SK-N-SH (cell line): ENCODE data around the gene ETNK2. TPM values are rescaled to one million over a fixed set of nuclear protein-coding genes. Genes with fewer than 3 reads are reported as not detected.

Source experiments
- CTCF ChIA-PET: fragments of 300-600, 350-600 bp; formaldehyde crosslinking; extraction: SDS; loops from one replicate; lab custom pipeline; 2021; lab: Yijun Ruan, JAX
- POLR2A ChIA-PET: fragments of 350-600 bp; sonication (Branson Sonifier 250); formaldehyde crosslinking; extraction: SDS; loops from one replicate; lab custom pipeline; 2020; ENCODE audit warnings: antibody characterized with exemption, inconsistent platforms; lab: Yijun Ruan, JAX
- DNase-seq: peaks from one replicate; pipeline ENCODE4 v3.0.0; 2012
- H2AFZ ChIP-seq: fragments of 200-600 bp; sonication (generic); 2 replicates; pipeline ENCODE4 v1.8.1; 2016; ENCODE audit warnings: antibody characterized with exemption, mild to moderate bottlenecking, low read depth
- H3F3A ChIP-seq: fragments of 200-600 bp; sonication (generic); replicated peaks from 2 replicates; pipeline ENCODE3; 2016; ENCODE audit warnings: antibody characterized with exemption, mild to moderate bottlenecking; ENCODE audit not compliant: insufficient read depth
- H3K27ac ChIP-seq, 2 experiments: fragments of 200-500 bp in 1 of 2; fragments of 200-600 bp in 1 of 2; sonication (Bioruptor generic) in 1 of 2; sonication (generic), shearing (Covaris generic) in 1 of 2; 2 replicates each; pipeline versions ENCODE4 v1.5.1 to v1.6.1; 2014 to 2016; ENCODE audit warnings: low read depth in 2 of 2, inconsistent platforms in 1 of 2, low read length in 1 of 2, mild to moderate bottlenecking in 1 of 2, mixed read lengths in 1 of 2
- H3K27me3 ChIP-seq: fragments of 200-600 bp; sonication (generic), shearing (Covaris generic); 2 replicates; pipeline ENCODE4 v1.6.1; 2016; ENCODE audit warnings: mixed run types; ENCODE audit not compliant: insufficient read depth
- H3K36me3 ChIP-seq, 2 experiments: fragments of 200-500 bp in 1 of 2; fragments of 200-600 bp in 1 of 2; sonication (Bioruptor generic) in 1 of 2; sonication (generic) in 1 of 2; replicated peaks in 1 of 2; 2 replicates each; pipeline versions ENCODE3 to v1.5.1; 2014 to 2016; ENCODE audit warnings: low read length in 1 of 2, mild to moderate bottlenecking in 1 of 2; ENCODE audit not compliant: insufficient read depth in 2 of 2, control insufficient read depth in 1 of 2
- H3K4me1 ChIP-seq, 2 experiments: fragments of 200-500 bp in 1 of 2; fragments of 200-600 bp in 1 of 2; sonication (Bioruptor generic) in 1 of 2; sonication (generic), shearing (Covaris generic) in 1 of 2; 2 replicates each; pipeline versions ENCODE4 v1.5.1 to v1.6.1; 2014 to 2016; ENCODE audit warnings: low read depth in 1 of 2, low read length in 1 of 2, mixed run types in 1 of 2; ENCODE audit not compliant: insufficient read depth in 2 of 2, control insufficient read depth in 1 of 2
- H3K4me2 ChIP-seq: fragments of 200-600 bp; sonication (generic), shearing (Covaris generic); 2 replicates; pipeline ENCODE4 v1.6.1; 2017; ENCODE audit warnings: mixed run types
- H3K4me3 ChIP-seq, 2 experiments: fragments of 200-500 bp in 1 of 2; fragments of 200-600 bp in 1 of 2; sonication (Bioruptor generic) in 1 of 2; sonication (generic), shearing (Covaris generic) in 1 of 2; 2 replicates each; pipeline versions ENCODE4 v1.5.1 to v1.8.1; 2014 to 2016; ENCODE audit warnings: low read depth in 2 of 2, inconsistent platforms in 1 of 2, low read length in 1 of 2, mild to moderate bottlenecking in 1 of 2, mixed read lengths in 1 of 2, moderate library complexity in 1 of 2
- H3K79me2 ChIP-seq: fragments of 200-600 bp; sonication (generic); 2 replicates; pipeline ENCODE4 v1.8.1; 2017; ENCODE audit warnings: mild to moderate bottlenecking; ENCODE audit not compliant: insufficient read depth
- H3K9ac ChIP-seq: fragments of 200-600 bp; sonication (generic); 2 replicates; pipeline ENCODE4 v1.6.1; 2017; ENCODE audit warnings: mixed run types
- H3K9me2 ChIP-seq: fragments of 200-600 bp; sonication (generic); 2 replicates; pipeline ENCODE4 v1.6.1; 2017; ENCODE audit warnings: mixed run types
- H3K9me3 ChIP-seq: fragments of 200-600 bp; sonication (generic); 2 replicates; pipeline ENCODE4 v1.6.1; 2017; ENCODE audit warnings: mixed run types, mild to moderate bottlenecking, moderate library complexity
- H4K20me1 ChIP-seq: fragments of 200-600 bp; sonication (generic); 2 replicates; pipeline ENCODE4 v1.6.1; 2017; ENCODE audit warnings: mild to moderate bottlenecking, mixed run types; ENCODE audit not compliant: insufficient read depth
- CTCF ChIP-seq: fragments of 200-600 bp; sonication (generic); IDR thresholded peaks from 2 replicates; pipeline ENCODE4 v1.6.1; 2017; ENCODE audit warnings: antibody characterized with exemption, mild to moderate bottlenecking, moderate library complexity
- EP300 ChIP-seq, 2 experiments: IDR thresholded peaks; 2 replicates each; pipeline versions ENCODE4 v1.4.0 to v1.6.1; 2012; ENCODE audit warnings: borderline replicate concordance in 1 of 2, low read depth in 1 of 2, low read length in 1 of 2
- EZH2phosphoT487 ChIP-seq: fragments of 200-600 bp; sonication (generic); IDR thresholded peaks from 2 replicates; pipeline ENCODE4 v1.6.1; 2017; ENCODE audit warnings: low read depth, mixed run types, mild to moderate bottlenecking, antibody characterized with exemption, moderate library complexity, borderline replicate concordance
- FOXM1 ChIP-seq: IDR thresholded peaks from 2 replicates; pipeline ENCODE4 v1.4.0; 2012; ENCODE audit warnings: low read depth, mild to moderate bottlenecking
- GABPA ChIP-seq: IDR thresholded peaks from 2 replicates; pipeline ENCODE4 v1.4.0; 2012; ENCODE audit warnings: low read depth, mild to moderate bottlenecking
- IRF3 ChIP-seq: fragments of 150-350 bp; IDR thresholded peaks from 2 replicates; pipeline ENCODE4 v1.6.1; 2016; ENCODE audit warnings: mild to moderate bottlenecking, low read depth, low read length
- MEF2A ChIP-seq: IDR thresholded peaks from 2 replicates; pipeline ENCODE4 v1.4.0; 2012; ENCODE audit warnings: low read depth, borderline replicate concordance
- MXI1 ChIP-seq: IDR thresholded peaks from 2 replicates; pipeline ENCODE4 v1.6.1; 2012; ENCODE audit warnings: mild to moderate bottlenecking, low read depth, low read length, improper control_type of control experiment
- NFIC ChIP-seq: IDR thresholded peaks from 2 replicates; pipeline ENCODE4 v1.4.0; 2012; ENCODE audit warnings: borderline replicate concordance
- RAD21 ChIP-seq: IDR thresholded peaks from 2 replicates; pipeline ENCODE4 v1.6.1; 2012; ENCODE audit warnings: mild to moderate bottlenecking, low read length
- RFX5 ChIP-seq: IDR thresholded peaks from 2 replicates; pipeline ENCODE4 v1.6.1; 2012; ENCODE audit warnings: mild to moderate bottlenecking, improper control_type of control experiment, low read length
- RXRA ChIP-seq: IDR thresholded peaks from 2 replicates; pipeline ENCODE4 v1.4.0; 2012; ENCODE audit warnings: low read depth, mild to moderate bottlenecking, borderline replicate concordance
- SIN3A ChIP-seq: IDR thresholded peaks from 2 replicates; pipeline ENCODE4 v1.6.1; 2012; ENCODE audit warnings: low read depth, mild to moderate bottlenecking, low read length, moderate library complexity, borderline replicate concordance
- SMC3 ChIP-seq: IDR thresholded peaks from 2 replicates; pipeline ENCODE4 v1.6.1; 2012; ENCODE audit warnings: low read depth, low read length, improper control_type of control experiment
- TAF1 ChIP-seq: IDR thresholded peaks from 2 replicates; pipeline ENCODE4 v1.6.1; 2012; ENCODE audit warnings: low read depth, mild to moderate bottlenecking, low read length, moderate library complexity, borderline replicate concordance
- TEAD4 ChIP-seq: IDR thresholded peaks from 2 replicates; pipeline ENCODE4 v1.4.0; 2012; ENCODE audit warnings: mild to moderate bottlenecking, borderline replicate concordance; ENCODE audit not compliant: insufficient read depth
- YY1 ChIP-seq: IDR thresholded peaks from 2 replicates; pipeline ENCODE4 v1.4.0; 2012; ENCODE audit warnings: low read depth, mild to moderate bottlenecking
- WGBS: methylation state at CpG from one replicate; pipeline ENCODE4 v1.1.6; 2017; ENCODE audit warnings: low lambda C conversion rate; 5-methylcytosine and 5-hydroxymethylcytosine counted together
- polyA plus RNA-seq, 3 experiments: library from polyadenylated mRNA; depleted of rRNA; stranded (reverse); fragments of >200 nt; gene quantifications; 2 replicates each; pipeline ENCODE4 v1.2.3, GENCODE V29; 2012
- TF ChIP-seq, protein P1 (sequence below): fragments of 150-350 bp; IDR thresholded peaks from 2 replicates; pipeline ENCODE4 v1.6.1; 2017; ENCODE audit warnings: antibody characterized with exemption, low read length, low read depth, borderline replicate concordance
- TF ChIP-seq, protein P2 (sequence below): IDR thresholded peaks from 2 replicates; pipeline ENCODE4 v1.4.0; 2012; ENCODE audit warnings: low read depth, borderline replicate concordance

The ETNK2 gene
- polyA plus RNA-seq, 1 of the 3 experiments (the other 2 are of a cell fraction): 16.1 TPM

DNA sequence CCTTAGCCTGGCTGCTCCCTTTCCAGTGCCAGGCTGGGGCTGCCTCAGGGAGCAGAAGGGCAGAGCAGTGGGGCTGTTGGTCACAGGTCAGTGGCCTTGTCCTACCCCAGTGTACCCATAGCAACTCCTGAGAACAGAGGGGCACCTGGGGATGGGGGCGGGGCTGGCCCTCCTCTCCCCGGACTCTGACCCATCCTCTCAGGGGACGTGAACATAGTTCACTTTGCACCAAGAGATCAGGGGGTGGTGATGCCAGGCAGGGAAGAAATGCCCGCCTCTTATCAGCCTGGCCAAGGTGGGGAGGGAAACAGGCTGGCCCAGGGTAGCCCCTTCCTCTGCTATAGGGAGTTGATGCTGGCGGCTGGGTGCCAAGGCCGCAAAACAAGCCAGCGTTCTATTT is 4.9 kb downstream of the ETNK2 start:
- Histone ChIP-seq H3K9me2 (no peaks in the 10 kb centered on the region), H3K79me2 (no peaks in the 10 kb centered on the region), H2AFZ (no peak overlapping the region), H3K4me3 (no peak overlapping the region), H4K20me1 (no peaks in the 10 kb centered on the region), H3K27ac (no peak overlapping the region), H3K9me3 (no peaks in the 10 kb centered on the region), H3K9ac (no peak overlapping the region), H3F3A (no peaks in the 10 kb centered on the region), H3K4me2 (no peak overlapping the region), H3K4me1 (peaks cover 0 to 11% of the 10 kb centered on the region in 2 experiments; a peak in 1 of 4 replicates), H3K36me3 (peaks cover 0 to 4% of the 10 kb centered on the region in 2 experiments), H3K27me3 (no peaks in the 10 kb centered on the region)
- TF ChIP-seq, protein P1, sequence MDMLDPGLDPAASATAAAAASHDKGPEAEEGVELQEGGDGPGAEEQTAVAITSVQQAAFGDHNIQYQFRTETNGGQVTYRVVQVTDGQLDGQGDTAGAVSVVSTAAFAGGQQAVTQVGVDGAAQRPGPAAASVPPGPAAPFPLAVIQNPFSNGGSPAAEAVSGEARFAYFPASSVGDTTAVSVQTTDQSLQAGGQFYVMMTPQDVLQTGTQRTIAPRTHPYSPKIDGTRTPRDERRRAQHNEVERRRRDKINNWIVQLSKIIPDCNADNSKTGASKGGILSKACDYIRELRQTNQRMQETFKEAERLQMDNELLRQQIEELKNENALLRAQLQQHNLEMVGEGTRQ: no peak
- TF ChIP-seq IRF3 (no peak), YY1 (no peak), MEF2A (no peak), SIN3A (no peak), TEAD4 (no peak), CTCF (no peak), GABPA (no peak), FOXM1 (no peak), EP300 (IDR thresholded peaks at IDR 0.05; ENCODE audit: borderline replicate concordance in 1 of 2, low read depth in 1 of 2, low read length in 1 of 2) (no peak), RFX5 (no peak), EZH2phosphoT487 (no peak), SMC3 (no peak), RXRA (no peak), NFIC (no peak), TAF1 (no peak), MXI1 (no peak), RAD21 (no peak)
- TF ChIP-seq, protein P2, sequence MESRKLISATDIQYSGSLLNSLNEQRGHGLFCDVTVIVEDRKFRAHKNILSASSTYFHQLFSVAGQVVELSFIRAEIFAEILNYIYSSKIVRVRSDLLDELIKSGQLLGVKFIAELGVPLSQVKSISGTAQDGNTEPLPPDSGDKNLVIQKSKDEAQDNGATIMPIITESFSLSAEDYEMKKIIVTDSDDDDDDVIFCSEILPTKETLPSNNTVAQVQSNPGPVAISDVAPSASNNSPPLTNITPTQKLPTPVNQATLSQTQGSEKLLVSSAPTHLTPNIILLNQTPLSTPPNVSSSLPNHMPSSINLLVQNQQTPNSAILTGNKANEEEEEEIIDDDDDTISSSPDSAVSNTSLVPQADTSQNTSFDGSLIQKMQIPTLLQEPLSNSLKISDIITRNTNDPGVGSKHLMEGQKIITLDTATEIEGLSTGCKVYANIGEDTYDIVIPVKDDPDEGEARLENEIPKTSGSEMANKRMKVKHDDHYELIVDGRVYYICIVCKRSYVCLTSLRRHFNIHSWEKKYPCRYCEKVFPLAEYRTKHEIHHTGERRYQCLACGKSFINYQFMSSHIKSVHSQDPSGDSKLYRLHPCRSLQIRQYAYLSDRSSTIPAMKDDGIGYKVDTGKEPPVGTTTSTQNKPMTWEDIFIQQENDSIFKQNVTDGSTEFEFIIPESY: no peak
- DNase-seq: no peak
- 92% methylated on average over 6 of the region's 7 CpGs for WGBS
- ChIA-PET POLR2A (no interaction called here), CTCF (no interaction called here)
